Fibroblast of skin of left quadriceps (primary cell): ENCODE measurements around the gene ARHGAP5.

Experiments
- DNase-seq, 2 experiments: peaks; one replicate each; pipeline ENCODE4 v3.0.0-alpha.2; 2013; ENCODE audit warnings: low read depth in 2 of 2

The ARHGAP5 gene

GRCh38 chr14:32075672-32076277 lies 1.3 kb upstream of the ARHGAP5 start:
- no peak for DNase-seq

DNA sequence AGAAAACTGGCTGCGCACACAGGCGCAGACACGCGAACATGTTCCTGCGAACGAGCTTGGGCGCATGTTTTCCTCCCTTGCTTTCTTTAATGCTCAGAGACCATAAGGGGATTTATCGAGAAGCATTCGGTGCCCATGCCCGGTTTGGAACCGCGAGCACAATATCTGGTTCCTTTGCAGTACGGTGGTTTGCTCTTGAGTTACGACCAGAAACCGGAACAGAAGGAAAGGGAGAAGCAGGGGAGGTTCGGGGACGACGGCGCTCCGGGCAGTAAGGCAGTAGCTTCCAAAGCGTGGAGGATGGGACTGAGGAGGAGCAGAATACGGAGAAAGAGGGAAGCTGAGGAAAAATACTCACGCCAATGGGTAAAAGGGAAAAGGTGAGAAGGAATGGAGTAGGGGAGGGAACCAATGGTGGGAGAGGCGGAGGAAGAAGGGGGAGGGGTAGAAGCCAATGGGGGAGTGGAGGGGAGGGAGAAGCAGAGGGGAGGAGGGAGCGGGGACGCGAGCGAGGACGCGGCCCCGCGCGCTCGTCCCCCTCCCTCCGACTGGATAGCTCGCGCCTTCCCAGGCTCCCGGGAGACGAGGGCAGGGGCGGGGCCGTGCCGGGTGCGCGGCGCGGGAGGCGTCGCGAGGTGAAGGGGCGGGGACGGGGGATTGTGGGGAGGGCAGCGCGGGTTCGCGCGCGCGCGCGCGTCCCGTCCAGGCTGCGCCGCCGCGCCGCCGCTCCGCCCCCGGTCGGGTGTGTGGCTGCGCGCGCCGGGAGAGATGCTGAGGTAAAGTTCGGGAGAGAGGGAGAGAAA lies 625 bp upstream of the ARHGAP5 start:
- DNase-seq: peak; percentile 95 to 96

DNA sequence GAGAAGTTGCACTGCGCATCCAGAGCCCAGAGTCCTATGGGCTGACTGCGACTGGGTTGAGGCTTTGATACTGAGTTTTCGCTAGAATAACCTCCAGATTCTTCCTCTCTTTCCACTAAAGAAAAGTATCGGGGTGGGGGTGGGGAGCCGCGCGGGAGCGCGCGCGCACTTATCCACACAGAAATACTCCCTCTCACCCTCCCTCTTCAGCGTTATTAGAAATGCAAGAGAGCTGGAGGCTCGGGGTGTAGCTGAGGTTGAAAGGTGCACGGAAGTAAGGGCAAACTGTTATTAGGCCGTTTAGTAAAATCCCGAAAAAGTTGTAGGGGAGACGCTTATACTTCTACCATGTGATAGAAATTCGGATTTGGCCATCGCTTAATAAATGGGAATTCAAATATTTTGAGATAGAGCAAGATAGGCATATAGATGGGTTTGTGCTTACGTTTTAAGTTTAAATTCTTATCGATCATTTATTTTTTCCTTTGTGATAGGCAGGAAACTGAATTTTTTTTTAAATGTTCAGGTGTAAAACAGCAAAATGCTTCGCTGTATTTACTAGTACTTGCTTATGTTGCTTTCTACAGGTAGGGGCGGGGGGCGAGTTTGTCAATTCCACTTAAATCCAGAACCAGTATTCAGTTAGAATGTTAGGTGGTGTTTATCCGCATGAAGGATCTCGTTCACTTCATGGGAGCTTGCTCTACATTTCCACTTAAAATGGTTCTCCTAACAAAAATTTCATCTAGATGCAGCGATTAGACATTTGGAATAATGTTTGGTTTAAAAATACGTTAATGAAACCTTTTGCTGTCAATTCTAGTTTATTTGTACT lies 1.1 kb downstream of the ARHGAP5 start:
- DNase-seq: no peak

DNA sequence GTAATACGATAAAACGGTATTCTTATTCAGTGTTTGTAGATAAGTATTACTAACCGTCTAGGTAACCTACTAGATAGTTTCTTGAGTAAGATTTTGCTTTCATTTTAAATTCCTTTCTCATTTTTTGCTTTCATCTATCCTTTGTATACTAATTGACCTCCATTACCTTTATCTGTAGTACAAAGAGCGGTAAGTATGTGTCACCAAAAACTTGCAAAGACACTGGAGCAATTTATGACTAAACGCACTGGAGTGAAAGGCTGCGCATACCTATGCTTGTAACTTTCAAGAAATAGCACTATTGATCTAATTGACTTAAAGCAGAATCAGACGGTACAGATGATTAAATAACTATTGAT lies 1.7 kb downstream of the ARHGAP5 start:
- no peak for DNase-seq

DNA sequence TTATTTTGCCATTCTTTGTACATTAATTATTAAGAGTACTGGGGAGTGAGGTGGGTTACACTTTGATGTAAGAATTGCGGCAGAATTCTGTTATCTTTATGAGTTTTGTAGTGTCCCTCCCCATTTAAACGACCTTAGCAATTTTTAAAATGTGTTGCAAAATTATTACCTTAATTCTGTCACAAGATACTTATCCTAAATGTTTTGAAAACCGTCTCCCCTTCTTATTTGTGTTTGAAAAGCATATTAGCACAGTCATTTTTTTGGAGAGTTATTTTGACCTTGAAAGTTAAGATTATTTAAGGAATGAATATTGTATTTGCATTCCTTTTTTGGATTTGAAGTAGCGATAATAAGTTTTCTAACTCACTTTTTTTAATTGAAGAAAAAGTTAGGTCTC lies 2.2 kb downstream of the ARHGAP5 start:
- DNase-seq: no peak

DNA sequence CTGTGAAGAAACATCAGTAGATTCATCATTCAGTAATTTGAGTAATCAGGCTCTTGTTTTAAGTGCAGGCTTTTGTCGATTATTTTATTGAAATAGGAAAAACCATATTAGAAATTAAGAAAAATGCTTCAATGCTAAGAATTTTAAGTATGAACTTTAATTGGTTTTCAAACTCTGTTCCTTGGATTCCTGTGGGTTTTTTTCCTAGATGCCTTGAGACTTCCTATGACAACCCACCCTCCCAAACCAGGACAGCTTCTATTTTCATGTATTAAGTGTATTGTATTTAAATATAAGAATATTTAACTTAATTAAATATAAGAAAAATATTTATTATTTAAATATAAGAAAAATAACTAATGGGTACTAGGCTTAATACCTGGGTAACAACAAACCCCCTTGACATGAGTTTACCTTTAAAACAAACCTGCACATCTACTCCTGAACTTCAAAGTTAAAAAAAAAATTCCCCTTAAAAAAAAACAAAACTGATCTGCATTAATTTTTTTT lies 3.0 kb downstream of the ARHGAP5 start:
- no peak for DNase-seq

- no peak for DNase-seq
Measured at GRCh38 chr14:32081901-32082300, 4.8 kb downstream of the ARHGAP5 start.

DNA sequence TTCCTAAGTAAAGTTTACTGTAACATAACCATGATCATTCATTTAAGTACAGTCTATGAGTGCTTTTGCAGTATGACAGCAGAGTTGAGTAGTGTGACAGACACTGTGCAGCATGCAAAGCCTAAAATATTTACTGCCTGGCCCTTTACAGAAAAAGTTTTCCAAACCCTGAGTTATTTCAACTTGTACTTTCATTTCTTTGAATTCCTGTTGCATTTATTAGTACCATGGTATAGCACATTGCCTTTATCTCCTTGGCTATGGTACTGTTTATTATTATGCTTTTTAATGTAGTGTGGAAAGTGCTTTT lies 6.2 kb downstream of the ARHGAP5 start:
- no peak for DNase-seq

GRCh38 chr14:32083789-32084188 lies 6.7 kb downstream of the ARHGAP5 start:
- no peak for DNase-seq

DNA sequence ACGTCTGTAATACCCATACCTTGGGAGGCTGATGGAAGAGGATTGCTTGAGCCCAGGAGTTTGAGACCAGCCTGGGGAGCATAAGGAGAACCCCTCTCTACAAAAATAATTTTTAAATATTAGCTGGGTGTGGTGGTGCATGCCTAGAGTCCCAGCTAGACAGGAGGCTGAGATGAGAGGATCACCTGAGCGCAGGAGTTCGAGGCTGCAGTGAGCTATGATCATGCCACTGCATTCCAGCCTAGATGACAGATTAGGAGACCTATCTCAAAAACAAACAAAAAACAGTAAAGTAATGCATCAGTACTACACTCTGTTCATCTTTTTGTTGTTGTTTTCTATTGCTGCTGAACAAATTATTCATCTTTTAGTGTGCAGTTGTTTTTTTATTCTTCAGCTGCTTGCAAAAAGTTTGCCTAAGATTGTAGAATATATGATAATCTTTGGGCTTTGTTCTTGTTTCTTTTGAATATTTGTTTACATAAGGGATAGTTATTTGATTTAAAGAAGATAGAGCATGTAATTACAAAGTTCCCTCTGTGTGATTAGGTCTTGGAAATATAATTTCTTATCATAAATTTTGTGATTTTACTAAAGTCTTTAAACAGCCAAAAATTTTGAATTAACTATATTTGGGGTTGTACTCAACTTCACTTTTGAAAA lies 8.2 kb downstream of the ARHGAP5 start:
- no peak for DNase-seq

GRCh38 chr14:32085845-32086383 lies 8.8 kb downstream of the ARHGAP5 start:
- DNase-seq: no peak

- peak; percentile 48 to 51 for DNase-seq
Measured at GRCh38 chr14:32087173-32087861, 10.2 kb downstream of the ARHGAP5 start.

- no peak for DNase-seq
Measured at GRCh38 chr14:32087907-32088306, 10.8 kb downstream of the ARHGAP5 start.

GRCh38 chr14:32090686-32091085 lies 13.6 kb downstream of the ARHGAP5 start:
- DNase-seq: no peak

- DNase-seq: no peak
Measured at GRCh38 chr14:32099473-32099872, 22.4 kb downstream of the ARHGAP5 start.

DNA sequence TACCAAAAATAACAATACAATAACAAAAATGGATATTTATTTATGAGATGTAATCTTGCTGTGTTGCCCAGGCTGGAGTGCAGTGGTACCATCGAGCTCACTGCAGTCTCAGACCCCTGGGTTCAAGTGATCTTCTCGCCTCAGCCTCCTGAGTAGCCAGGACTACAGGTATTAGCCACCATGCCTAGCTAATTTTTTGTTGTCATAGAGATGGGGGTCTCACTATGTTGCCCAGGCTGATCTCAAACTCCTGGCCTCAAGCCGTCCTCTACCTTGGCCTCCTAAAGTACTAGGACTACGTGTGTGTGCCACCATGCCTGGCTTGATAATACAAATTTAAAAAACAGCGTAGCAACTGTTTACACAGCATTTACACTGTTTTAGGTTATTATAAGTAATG lies 23.1 kb downstream of the ARHGAP5 start:
- DNase-seq: no peak

DNA sequence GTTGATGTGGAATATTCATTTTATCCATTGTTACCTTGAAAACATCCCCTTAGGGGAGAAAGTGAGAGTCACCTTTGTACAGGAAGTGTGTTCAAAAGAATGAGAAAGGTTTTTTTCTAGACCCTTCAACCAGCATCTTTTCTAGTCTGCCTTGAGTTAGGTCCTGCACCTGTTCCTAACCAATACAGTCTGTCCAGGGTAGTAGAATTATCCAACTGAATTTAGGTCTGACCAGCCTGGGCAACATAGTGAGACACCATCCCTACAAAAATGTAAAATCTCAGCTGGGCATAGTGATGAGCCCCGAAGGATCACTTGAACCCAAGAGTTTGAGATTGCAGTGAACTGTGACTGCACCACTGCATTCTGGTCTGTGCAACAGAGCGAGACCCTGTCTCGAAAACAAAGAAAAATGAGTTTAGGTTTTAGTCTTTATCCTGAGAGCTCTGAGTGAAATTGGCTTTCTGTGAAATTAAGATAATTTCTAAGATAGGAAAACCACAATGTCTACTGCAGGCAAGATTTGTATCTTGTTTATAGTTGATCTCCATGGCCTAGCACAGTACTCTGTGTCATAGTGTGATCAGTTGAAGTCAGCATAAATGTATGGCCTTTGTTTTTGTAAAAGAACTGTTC lies 25.2 kb downstream of the ARHGAP5 start:
- no peak for DNase-seq

GRCh38 chr14:32102968-32103367 lies 25.9 kb downstream of the ARHGAP5 start:
- no peak for DNase-seq

DNA sequence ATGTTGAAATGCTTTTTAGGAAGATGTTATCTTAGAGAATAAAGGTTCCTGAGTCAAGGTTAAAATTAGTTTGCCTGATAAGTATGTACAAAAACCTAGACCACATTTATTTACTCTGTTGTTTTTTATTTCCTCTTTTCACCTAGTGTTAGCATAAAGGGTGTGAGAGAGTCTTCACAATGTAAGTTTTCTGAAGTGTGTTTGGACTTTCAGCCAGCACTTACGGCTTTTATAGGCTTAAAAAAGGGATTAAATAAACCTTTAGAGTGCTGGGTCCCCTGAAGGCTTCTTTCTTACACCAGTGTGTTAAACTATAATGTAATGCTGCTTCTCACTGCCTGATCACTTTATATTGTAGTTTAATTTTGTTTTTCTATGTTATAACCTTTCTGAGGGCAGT lies 27.2 kb downstream of the ARHGAP5 start:
- no peak for DNase-seq

DNA sequence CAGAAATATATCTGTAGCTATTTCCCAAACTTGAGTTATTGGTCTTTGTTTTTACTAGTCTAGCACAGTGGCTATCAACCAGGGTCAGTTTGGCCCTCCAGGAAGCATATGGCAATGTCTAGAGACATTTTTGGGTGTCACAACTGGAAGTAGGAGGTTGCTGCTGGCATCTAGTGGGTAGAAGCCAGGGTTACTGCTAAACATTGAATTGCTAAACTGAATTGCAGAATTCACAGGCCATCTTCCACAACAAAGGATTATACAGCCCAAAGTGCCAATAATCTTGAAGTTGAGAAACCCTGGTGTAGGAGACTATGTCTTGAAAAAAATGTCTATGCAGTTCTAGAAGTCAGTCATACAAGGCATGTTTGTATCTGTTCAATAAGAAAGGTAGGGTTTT lies 27.7 kb downstream of the ARHGAP5 start:
- DNase-seq: no peak
